ENCODE data around the gene GJA4.

GJA4 gene

GRCh38 chr1:34792868-34793727 is at the start of gene GJA4:
GJA4 (plus strand) TSS chr1:34792999; CDS start chr1:34794214, 1,215 bp downstream.
- no peak for DNase-seq

- peak; percentile 4 for DNase-seq
Measured at GRCh38 chr1:34743775-34744174, 49.0 kb upstream of the GJA4 start.

DNA sequence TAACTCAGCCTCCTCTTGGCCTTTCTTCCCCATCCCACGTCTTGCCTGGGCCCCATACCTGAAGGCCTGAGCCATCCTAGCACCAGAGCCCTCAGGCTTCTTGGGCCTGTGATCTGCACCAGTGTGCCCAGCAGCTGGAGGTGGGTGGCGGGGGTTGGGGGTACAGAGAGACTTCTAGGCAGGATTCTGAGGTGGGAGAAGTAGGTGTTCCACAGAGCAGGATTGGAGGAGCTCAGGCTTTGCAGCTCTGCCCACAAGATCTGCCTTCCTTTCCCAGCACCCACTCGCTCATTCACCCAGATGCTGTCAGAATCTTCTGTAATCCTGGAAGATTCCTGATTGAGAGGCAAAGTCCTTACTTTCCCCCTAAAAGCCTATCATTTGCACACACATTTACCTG is 47.9 kb upstream of the GJA4 start:
- DNase-seq, result no peak

DNA sequence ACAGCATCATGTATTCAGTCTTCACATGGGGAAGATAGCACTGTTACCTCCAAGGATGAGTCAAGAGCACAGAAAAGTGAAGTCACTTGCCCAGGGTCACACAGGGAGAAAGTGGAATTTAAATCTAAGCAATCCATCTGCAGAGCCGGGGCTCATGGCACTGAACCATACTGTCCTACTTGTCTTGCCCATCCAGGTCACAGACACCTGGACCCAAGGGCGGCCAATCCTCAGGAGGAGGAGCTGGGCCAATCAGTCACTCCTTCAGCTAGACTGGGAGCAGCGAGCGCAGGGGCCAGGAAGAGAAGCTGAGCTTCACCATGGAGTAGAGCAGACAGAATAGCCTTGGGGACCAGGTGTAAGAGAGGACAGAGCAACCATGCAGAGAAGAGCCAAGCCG is 47.1 kb upstream of the GJA4 start:
- DNase-seq, result no peak

DNA sequence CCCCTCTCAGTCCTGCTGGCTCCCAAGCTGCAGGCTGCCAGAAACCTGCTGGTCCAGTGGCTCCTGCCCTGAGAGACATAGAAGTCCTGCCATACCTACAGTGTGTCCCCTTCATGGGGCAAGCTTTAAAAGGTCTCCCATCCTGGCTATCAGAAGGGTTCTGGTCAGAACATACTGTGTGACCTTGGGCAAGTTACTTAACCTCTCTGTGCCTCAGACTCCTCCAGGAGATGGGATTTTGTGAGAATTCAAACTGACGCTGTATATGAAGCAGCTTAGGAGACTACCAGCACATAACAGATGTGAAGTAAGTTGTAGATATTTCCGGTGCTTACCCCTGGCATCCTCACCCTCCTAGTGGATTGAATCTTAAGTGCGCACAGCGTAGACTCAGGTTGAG is 46.7 kb upstream of the GJA4 start:
- no peak for DNase-seq

GRCh38 chr1:34746785-34747637 is 45.8 kb upstream of the GJA4 start:
- DNase-seq, result no peak

- DNase-seq, result no peak
Measured at GRCh38 chr1:34747638-34747941, 45.2 kb upstream of the GJA4 start.

DNA sequence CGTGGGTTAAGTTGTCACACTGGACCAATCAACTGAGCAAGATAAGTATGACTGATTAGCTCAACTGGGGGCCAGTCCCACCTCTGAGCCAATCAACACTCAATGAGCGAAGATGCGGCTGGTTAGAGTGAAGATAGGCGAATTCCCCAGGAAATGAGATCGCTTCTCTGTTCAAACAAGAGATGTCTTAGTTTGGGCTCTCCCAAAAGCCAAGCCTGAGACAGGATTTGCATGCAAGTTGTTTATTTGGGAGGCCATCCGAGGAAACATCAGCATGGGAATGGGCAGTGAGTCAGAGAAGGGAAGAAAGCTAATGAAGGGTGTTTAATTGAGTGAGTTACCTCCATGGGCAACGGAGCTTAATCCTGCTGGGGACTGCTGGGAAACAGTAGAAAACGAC is 42.8 kb upstream of the GJA4 start:
- no peak for DNase-seq

DNA sequence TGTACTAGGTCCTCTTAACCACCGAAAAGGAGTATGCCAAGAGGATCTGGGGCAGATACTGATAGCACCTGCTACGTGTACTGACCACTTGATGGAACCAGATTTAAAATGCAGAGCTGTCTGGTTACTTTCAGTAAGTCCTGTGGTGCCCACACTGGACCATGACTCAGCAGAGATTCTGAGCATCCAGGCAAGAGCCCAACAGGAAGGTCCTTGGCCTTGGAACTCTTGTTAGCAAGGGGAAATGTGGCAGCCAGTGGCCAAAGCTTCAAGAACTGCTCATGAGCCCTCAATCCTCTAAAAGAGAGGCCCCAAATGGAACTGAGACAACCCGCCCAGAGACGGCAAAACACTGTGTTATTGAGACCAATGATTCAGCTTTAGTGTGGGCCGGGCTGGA is 42.2 kb upstream of the GJA4 start:
- DNase-seq, result no peak

GRCh38 chr1:34753163-34753562 is 39.6 kb upstream of the GJA4 start:
- no peak for DNase-seq

GRCh38 chr1:34754964-34755637 is 37.7 kb upstream of the GJA4 start, which contains the start of gene GJB5:
GJB5 (plus strand) TSS chr1:34755047; CDS start chr1:34757331, 2,284 bp downstream.
- DNase-seq, result no peak

DNA sequence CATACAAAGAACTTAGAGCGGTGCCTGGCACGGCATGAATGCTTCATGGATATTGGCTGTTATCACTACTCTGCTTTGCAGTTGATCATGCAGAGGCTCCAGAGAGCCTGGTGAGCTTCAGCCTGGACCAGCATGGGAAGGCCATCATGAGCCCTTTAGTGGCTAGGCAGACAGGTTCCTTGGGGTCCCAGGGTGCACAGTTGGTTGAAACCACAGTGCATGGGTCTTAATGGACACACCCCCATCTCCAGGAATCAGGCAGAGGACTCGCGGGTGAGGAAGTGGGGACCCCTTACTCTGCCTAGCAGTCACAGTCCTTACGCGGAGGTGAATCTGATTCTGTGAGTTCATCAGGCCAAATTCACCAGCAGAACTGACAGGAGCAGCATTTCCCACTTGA is 36.8 kb upstream of the GJA4 start:
- no peak for DNase-seq

DNA sequence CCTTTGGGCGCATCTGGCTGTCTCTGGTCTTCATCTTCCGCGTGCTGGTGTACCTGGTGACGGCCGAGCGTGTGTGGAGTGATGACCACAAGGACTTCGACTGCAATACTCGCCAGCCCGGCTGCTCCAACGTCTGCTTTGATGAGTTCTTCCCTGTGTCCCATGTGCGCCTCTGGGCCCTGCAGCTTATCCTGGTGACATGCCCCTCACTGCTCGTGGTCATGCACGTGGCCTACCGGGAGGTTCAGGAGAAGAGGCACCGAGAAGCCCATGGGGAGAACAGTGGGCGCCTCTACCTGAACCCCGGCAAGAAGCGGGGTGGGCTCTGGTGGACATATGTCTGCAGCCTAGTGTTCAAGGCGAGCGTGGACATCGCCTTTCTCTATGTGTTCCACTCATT is 35.4 kb upstream of the GJA4 start:
- DNase-seq, result no peak

DNA sequence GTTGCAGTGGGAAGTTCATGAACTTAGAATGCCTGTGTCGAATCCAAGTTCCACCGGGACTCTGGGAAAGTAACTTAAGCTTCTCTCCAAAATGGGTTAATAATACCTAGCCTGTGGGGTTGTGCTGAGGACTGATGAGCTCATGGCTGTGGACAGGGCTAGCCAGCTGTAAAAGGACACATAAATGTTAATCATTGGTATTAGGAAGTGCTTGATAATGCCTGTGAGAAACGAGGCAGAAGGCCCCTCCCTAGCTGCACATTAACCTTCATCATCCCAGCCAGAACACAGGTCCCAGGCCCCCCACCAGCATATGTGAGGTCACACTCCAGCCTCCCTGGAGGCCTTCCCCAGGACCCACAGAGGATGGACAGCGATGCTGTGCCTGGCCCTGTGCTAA is 34.0 kb upstream of the GJA4 start:
- DNase-seq, result no peak

DNA sequence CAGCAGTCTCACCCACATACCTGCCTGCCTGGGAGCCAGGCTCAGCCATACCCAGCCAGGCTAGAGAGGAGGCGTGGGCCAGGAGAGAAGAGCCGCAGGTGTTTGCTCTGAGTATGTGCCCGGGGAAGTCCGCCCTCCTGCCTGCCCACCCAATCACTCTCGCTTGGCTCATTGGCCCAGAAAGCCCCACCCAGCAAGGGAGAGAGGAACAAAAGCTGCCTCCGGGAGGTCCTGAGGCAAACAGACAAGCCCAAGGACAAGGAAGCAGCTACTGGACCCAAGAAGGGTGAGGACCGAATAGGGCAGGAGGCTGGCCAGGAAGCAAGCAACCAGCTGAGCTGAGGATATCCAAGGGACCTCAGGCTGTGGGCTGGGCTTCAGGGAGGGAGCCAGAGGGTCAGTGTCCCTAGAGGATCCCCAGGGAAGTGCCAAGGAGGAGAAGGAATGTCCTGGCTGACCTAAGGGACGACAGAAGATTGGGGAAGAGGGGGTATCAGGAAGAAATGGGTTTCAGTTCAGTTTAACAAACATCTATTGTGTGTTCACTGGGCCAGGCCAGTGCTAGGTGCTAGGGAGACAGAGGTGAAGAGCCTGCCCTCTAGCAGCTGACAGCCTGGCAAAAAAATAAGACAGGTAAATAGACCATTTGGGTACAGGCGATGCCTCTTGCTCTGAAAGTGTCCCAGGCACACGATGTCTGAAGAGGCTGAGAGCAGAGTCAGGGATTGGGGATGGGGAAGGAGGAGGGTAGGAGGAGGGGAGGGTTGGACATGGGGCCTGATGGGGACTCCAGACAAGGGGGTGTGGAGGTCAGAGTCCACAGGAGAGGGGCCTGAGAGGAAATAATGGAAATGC is 33.1 kb upstream of the GJA4 start, which contains the start of gene GJB4:
GJB4 (plus strand) TSS at position 238 of the 855 bp plus-strand sequence. CDS start 1,515 bp downstream, outside the sequence.
- no peak for DNase-seq

- no peak for DNase-seq
Measured at GRCh38 chr1:34761176-34761761, 31.5 kb upstream of the GJA4 start.

DNA sequence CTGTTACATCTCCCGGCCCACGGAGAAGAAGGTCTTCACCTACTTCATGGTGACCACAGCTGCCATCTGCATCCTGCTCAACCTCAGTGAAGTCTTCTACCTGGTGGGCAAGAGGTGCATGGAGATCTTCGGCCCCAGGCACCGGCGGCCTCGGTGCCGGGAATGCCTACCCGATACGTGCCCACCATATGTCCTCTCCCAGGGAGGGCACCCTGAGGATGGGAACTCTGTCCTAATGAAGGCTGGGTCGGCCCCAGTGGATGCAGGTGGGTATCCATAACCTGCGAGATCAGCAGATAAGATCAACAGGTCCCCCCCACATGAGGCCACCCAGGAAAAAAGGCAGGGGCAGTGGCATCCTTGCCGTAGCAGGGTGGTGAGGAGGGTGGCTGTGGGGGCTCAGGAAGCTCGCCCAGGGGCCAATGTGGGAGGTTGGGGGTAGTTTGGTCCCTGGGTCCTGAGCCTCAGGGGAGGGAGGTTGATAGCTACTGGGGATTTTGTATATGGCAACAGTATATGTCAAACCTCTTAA is 31.0 kb upstream of the GJA4 start:
- no peak for DNase-seq

GRCh38 chr1:34762474-34763141 is 30.2 kb upstream of the GJA4 start:
- no peak for DNase-seq

GRCh38 chr1:34763142-34763781 is 29.5 kb upstream of the GJA4 start:
- DNase-seq, result peak; percentile 19

- DNase-seq, result peak; percentile 34
Measured at GRCh38 chr1:34768856-34769255, 23.9 kb upstream of the GJA4 start.

All from fibroblast of upper back skin (primary cell).